T-helper 2 cell treated with Interferon-gamma antibody and Interleukin-4, amounts not matched to agents 5 μg/mL and 100 μg/mL, for 36 hours (primary cell): ENCODE data around the gene PPM1E.

Experiments used
- DNase-seq: peaks from one replicate; pipeline ENCODE4 v3.0.0; 2021; ENCODE audit warnings: low spot score
- H3K27ac Mint-ChIP-seq: one replicate; pipeline ENCODE4 v1.8.0; 2021; ENCODE audit warnings: mild to moderate bottlenecking, mixed read lengths
- H3K27me3 Mint-ChIP-seq: one replicate; pipeline ENCODE4 v1.8.0; 2021; ENCODE audit warnings: low read depth, mixed read lengths
- H3K36me3 Mint-ChIP-seq: one replicate; pipeline ENCODE4 v1.8.0; 2021; ENCODE audit warnings: low read depth, mixed read lengths
- H3K4me1 Mint-ChIP-seq: one replicate; pipeline ENCODE4 v1.8.0; 2021; ENCODE audit warnings: low read depth, mixed read lengths
- H3K4me3 Mint-ChIP-seq: one replicate; pipeline ENCODE4 v1.8.0; 2022; ENCODE audit warnings: mild to moderate bottlenecking, moderate library complexity, mixed read lengths
- H3K9me3 Mint-ChIP-seq: one replicate; pipeline ENCODE4 v1.8.0; 2021; ENCODE audit warnings: mixed read lengths

PPM1E gene

GRCh38 chr17:58993311-58993710 lies 237.7 kb downstream of the PPM1E start:
- no peak overlapping the region for H3K4me3 Mint-ChIP-seq
- H3K27ac Mint-ChIP-seq = no peak overlapping the region
- H3K27me3 Mint-ChIP-seq = no peaks in the 10 kb centered on the region
- DNase-seq = no peak
- peaks cover 13% of the 10 kb centered on the region for H3K36me3 Mint-ChIP-seq
- no peaks in the 10 kb centered on the region for H3K9me3 Mint-ChIP-seq
- no peaks in the 10 kb centered on the region for H3K4me1 Mint-ChIP-seq

- no peaks in the 10 kb centered on the region for H3K9me3 Mint-ChIP-seq
- H3K4me3 Mint-ChIP-seq = no peak overlapping the region
- no peak for DNase-seq
- H3K4me1 Mint-ChIP-seq = peaks cover 2% of the 10 kb centered on the region
- no peak overlapping the region for H3K27ac Mint-ChIP-seq
- peaks cover 22% of the 10 kb centered on the region for H3K36me3 Mint-ChIP-seq
- H3K27me3 Mint-ChIP-seq = no peaks in the 10 kb centered on the region
These were observed 239.7 kb downstream of the PPM1E start for GRCh38 chr17:58995247-58995940.

DNA sequence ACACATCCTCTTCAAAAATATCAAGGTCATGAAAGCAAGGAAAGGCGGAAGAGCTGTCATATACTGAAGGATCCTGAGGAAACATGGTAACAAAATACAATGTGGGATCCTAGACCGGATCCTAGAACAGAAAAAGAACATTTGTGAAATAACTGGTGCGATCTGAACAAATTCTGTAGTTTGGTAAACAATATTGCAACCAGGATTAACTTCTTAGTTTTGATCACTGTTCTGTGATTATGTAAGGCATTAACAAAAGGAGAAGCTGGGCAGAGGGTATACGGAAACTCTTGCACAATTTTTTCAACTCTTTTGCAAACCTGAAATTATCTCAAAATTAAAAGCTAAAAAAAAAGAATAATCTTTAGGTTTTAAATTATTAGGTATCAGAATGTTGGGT lies 241.3 kb downstream of the PPM1E start:
- H3K9me3 Mint-ChIP-seq = no peaks in the 10 kb centered on the region
- peaks cover 30% of the 10 kb centered on the region for H3K36me3 Mint-ChIP-seq
- H3K27ac Mint-ChIP-seq = no peak overlapping the region
- H3K4me3 Mint-ChIP-seq = no peak overlapping the region
- H3K4me1 Mint-ChIP-seq = peaks cover 13% of the 10 kb centered on the region
- no peaks in the 10 kb centered on the region for H3K27me3 Mint-ChIP-seq
- no peak for DNase-seq

DNA sequence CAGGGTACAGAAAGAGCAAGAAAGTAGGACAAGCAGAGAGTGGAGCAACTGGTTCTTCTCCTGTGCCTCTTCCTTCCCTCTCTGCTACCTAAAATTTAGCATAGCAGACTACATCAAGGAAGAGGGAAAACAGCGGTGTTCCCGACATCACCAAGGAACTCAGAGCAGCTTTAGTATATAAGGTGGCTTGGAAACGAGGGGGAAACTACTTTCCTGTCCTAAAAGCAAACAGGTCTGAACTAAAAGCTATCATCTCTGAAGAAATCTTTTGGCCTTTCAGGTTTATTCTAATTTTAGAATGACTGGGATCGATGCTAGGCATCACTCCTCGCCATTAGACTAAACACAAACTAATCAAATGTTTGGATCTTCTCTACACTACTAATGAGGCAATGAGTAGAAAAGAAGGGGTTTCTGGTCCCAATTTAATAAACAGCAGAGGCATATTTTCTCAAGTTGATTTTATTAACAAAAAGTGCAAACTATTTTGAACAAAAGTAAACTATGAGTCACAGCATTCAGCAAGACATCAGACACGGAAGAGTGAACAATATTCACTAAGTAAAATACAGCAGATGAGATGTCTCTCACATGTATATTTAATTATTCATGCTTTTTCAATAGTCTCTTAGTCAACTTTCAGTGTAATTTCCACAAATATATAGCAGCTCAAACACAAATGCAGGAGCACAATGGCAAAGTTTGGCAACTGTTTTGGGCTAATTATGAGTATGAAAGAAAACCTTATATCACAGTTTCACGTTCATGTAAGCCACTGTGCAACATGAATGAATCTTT lies 242.3 kb downstream of the PPM1E start:
- DNase-seq = no peak
- H3K27ac Mint-ChIP-seq = no peak overlapping the region
- H3K4me1 Mint-ChIP-seq = peaks cover 13% of the 10 kb centered on the region
- H3K36me3 Mint-ChIP-seq = peaks cover 28% of the 10 kb centered on the region
- no peaks in the 10 kb centered on the region for H3K9me3 Mint-ChIP-seq
- no peaks in the 10 kb centered on the region for H3K27me3 Mint-ChIP-seq
- H3K4me3 Mint-ChIP-seq = no peak overlapping the region

GRCh38 chr17:58998871-58999270 lies 243.2 kb downstream of the PPM1E start:
- no peak for DNase-seq
- H3K4me1 Mint-ChIP-seq = peaks cover 13% of the 10 kb centered on the region
- H3K4me3 Mint-ChIP-seq = no peak overlapping the region
- no peaks in the 10 kb centered on the region for H3K27me3 Mint-ChIP-seq
- H3K36me3 Mint-ChIP-seq = peaks cover 28% of the 10 kb centered on the region
- peak overlapping the region; percentile 39 for H3K27ac Mint-ChIP-seq
- no peaks in the 10 kb centered on the region for H3K9me3 Mint-ChIP-seq

DNA sequence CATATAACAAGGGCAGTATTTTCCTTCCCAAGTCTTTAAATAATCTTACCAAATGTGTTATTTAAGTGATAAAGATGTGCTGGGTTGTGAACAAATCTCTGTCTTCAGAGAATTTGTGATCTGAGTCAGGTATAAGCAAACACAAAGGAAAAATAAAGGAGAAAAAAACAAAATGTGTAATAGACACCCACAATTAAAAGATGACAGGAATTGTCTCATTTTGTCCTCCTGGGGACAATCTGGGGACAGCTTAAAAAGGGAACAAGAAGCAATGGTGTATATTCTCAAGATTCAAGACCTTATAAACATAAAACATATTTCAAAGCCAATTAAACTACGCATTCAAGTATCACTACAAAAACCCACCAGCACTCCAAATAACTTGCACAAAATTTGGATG lies 243.8 kb downstream of the PPM1E start:
- Mint-ChIP-seq H3K27ac (peak overlapping the region; percentile 31), H3K9me3 (no peaks in the 10 kb centered on the region), H3K4me1 (peaks cover 14% of the 10 kb centered on the region), H3K36me3 (peaks cover 28% of the 10 kb centered on the region), H3K27me3 (no peaks in the 10 kb centered on the region), H3K4me3 (no peak overlapping the region)
- no peak for DNase-seq

- Mint-ChIP-seq H3K4me1 (peaks cover 18% of the 10 kb centered on the region), H3K27ac (peak overlapping the region; percentile 31), H3K9me3 (no peaks in the 10 kb centered on the region), H3K4me3 (no peak overlapping the region), H3K27me3 (no peaks in the 10 kb centered on the region), H3K36me3 (peaks cover 28% of the 10 kb centered on the region)
- DNase-seq = no peak
These were observed 244.4 kb downstream of the PPM1E start for GRCh38 chr17:59000022-59000421.

- H3K36me3 Mint-ChIP-seq = peaks cover 28% of the 10 kb centered on the region
- no peaks in the 10 kb centered on the region for H3K27me3 Mint-ChIP-seq
- H3K4me3 Mint-ChIP-seq = peak overlapping the region; percentile 87
- H3K27ac Mint-ChIP-seq = peak overlapping the region; percentile 95
- DNase-seq = peak; percentile 84
- peaks cover 18% of the 10 kb centered on the region for H3K4me1 Mint-ChIP-seq
- H3K9me3 Mint-ChIP-seq = no peaks in the 10 kb centered on the region
These were observed 245.6 kb downstream of the PPM1E start for GRCh38 chr17:59001158-59001814.

- no peaks in the 10 kb centered on the region for H3K27me3 Mint-ChIP-seq
- peaks cover 24% of the 10 kb centered on the region for H3K36me3 Mint-ChIP-seq
- peak overlapping the region; percentile 95 for H3K27ac Mint-ChIP-seq
- no peaks in the 10 kb centered on the region for H3K9me3 Mint-ChIP-seq
- no peak for DNase-seq
- peaks cover 18% of the 10 kb centered on the region for H3K4me1 Mint-ChIP-seq
- no peak overlapping the region for H3K4me3 Mint-ChIP-seq
These were observed 246.5 kb downstream of the PPM1E start for GRCh38 chr17:59002126-59002525.

- Mint-ChIP-seq H3K4me1 (peaks cover 18% of the 10 kb centered on the region), H3K4me3 (peak overlapping the region; percentile 18), H3K36me3 (peaks cover 24% of the 10 kb centered on the region), H3K9me3 (no peaks in the 10 kb centered on the region), H3K27me3 (no peaks in the 10 kb centered on the region), H3K27ac (peak overlapping the region; percentile 36)
- DNase-seq = no peak
These were observed 247.2 kb downstream of the PPM1E start for GRCh38 chr17:59002848-59003247.

GRCh38 chr17:59003860-59004259 lies 248.2 kb downstream of the PPM1E start:
- Mint-ChIP-seq H3K27ac (no peak overlapping the region), H3K4me1 (peaks cover 18% of the 10 kb centered on the region), H3K27me3 (no peaks in the 10 kb centered on the region), H3K4me3 (no peak overlapping the region), H3K9me3 (no peaks in the 10 kb centered on the region), H3K36me3 (peaks cover 15% of the 10 kb centered on the region)
- no peak for DNase-seq

DNA sequence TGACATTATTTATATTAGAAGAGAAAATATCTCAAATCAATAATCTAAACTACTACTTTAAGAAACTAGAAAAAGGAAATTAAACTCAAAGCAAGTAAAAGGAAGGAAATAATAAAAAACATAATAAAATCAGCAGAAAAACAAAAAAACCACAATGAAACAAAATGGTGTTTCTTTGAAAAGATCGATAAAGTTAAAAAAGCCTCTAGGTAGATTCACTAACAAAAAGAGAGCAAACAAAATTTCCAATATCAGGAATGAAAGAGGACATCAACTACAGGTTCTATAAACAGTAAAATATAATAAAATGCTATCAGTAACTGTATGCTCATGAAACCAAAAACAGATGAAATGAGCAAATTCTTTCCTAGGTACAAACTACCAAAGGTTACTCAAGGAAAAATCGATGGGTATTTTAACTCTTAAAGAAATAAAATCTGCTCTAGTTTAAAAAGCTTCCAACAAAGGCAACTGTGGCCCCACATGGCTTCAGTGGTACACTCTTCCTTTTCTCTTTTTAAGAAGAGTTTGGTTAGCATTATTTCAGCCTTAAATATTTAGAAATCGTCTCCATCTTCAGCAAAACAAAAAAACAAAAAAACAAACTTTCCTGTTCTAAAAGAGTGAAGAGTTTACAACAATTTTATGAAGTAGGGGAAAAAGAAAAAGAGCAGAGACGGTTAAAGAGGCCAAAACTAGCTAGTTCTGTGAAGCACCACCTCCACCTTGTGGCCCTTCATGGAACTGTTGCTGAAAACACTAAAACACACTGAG lies 248.9 kb downstream of the PPM1E start:
- Mint-ChIP-seq H3K27ac (peak overlapping the region; percentile 78), H3K27me3 (no peaks in the 10 kb centered on the region), H3K4me1 (peaks cover 17% of the 10 kb centered on the region), H3K9me3 (no peaks in the 10 kb centered on the region), H3K36me3 (peaks cover 10% of the 10 kb centered on the region), H3K4me3 (no peak overlapping the region)
- peak; percentile 39 for DNase-seq

DNA sequence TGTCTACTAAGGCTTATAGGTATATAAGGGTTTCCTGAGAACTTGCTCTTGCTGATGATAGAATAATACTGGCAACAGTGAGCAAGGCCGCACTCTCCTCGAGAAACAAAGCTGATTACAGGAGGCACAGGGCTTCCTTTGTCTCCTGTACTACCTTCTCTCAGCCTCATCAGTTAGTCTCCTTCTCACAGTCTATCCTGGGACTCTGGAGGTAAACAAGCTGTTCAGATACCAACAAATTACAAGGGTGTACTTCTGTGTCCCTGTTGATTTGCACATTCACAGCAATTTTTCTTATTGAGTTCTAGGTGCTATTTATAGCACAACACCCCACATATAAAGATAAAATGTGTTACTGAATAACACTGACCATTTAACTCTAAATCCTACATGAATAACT lies 252.3 kb downstream of the PPM1E start:
- peaks cover 5% of the 10 kb centered on the region for H3K4me1 Mint-ChIP-seq
- no peak overlapping the region for H3K27ac Mint-ChIP-seq
- H3K36me3 Mint-ChIP-seq = peaks cover 8% of the 10 kb centered on the region
- H3K9me3 Mint-ChIP-seq = no peaks in the 10 kb centered on the region
- no peak overlapping the region for H3K4me3 Mint-ChIP-seq
- no peaks in the 10 kb centered on the region for H3K27me3 Mint-ChIP-seq
- no peak for DNase-seq
